Measurements from ENCODE around the gene PRDX2.

PRDX2 gene

DNA sequence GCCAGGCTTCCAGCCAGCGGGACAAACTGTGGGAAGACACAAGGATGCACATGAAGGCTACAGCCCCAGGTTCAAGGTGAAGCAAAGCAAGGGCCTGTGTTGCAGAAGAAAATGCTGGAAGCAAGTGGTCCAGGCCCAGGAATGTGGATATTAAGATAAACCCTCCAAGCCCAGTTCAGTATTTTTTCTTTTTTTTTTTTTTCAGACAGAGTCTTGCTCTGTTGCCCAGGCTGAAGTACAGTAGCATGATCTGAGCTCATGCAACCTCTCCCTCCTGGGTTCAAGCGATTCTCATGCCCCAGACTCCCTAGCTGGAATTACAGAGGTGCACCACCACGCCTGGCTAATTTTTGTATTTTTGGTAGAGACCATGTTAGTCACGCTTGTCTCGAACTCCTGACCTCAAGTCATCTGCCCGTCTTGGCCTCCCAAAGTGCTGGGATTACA lies 4.4 kb downstream of the PRDX2 start:
- Histone ChIP-seq H3K4me3 (ENCODE audit: low read depth, low read length) (no peak overlapping the region), H3K9ac (ENCODE audit: low read depth, low read length) (no peak overlapping the region), H3K36me3 (ENCODE audit: control insufficient read depth, insufficient read depth, low read length) (peaks cover 19% of the 10 kb centered on the region), H3K27ac (ENCODE audit: low read depth, low read length) (no peak overlapping the region), H3K4me1 (ENCODE audit: control insufficient read depth, insufficient read depth, low read length) (peaks cover 21% of the 10 kb centered on the region), H3K27me3 (ENCODE audit: control insufficient read depth, insufficient read depth, low read length) (peaks cover 13% of the 10 kb centered on the region), H3K9me3 (ENCODE audit: control insufficient read depth, insufficient read depth, low read length) (no peaks in the 10 kb centered on the region)

- Histone ChIP-seq H3K27ac (ENCODE audit: low read depth, low read length) (no peak overlapping the region), H3K4me1 (ENCODE audit: control insufficient read depth, insufficient read depth, low read length) (peaks cover 21% of the 10 kb centered on the region), H3K9ac (ENCODE audit: low read depth, low read length) (no peak overlapping the region), H3K27me3 (ENCODE audit: control insufficient read depth, insufficient read depth, low read length) (peaks cover 20% of the 10 kb centered on the region), H3K4me3 (ENCODE audit: low read depth, low read length) (no peak overlapping the region), H3K9me3 (ENCODE audit: control insufficient read depth, insufficient read depth, low read length) (no peaks in the 10 kb centered on the region), H3K36me3 (ENCODE audit: control insufficient read depth, insufficient read depth, low read length) (peaks cover 19% of the 10 kb centered on the region)
These were observed 5.2 kb downstream of the PRDX2 start for GRCh38 chr19:12796146-12797071.

- peaks cover 13% of the 10 kb centered on the region for H3K36me3 ChIP-seq (ENCODE audit: control insufficient read depth, insufficient read depth, low read length)
- no peaks in the 10 kb centered on the region for H3K9me3 ChIP-seq (ENCODE audit: control insufficient read depth, insufficient read depth, low read length)
- H3K9ac ChIP-seq (ENCODE audit: low read depth, low read length) = no peak overlapping the region
- H3K27me3 ChIP-seq (ENCODE audit: control insufficient read depth, insufficient read depth, low read length) = peaks cover 31% of the 10 kb centered on the region
- no peak overlapping the region for H3K4me3 ChIP-seq (ENCODE audit: low read depth, low read length)
- no peak overlapping the region for H3K27ac ChIP-seq (ENCODE audit: low read depth, low read length)
- peaks cover 24% of the 10 kb centered on the region for H3K4me1 ChIP-seq (ENCODE audit: control insufficient read depth, insufficient read depth, low read length)
These were observed 6.6 kb downstream of the PRDX2 start for GRCh38 chr19:12794971-12795381.

DNA sequence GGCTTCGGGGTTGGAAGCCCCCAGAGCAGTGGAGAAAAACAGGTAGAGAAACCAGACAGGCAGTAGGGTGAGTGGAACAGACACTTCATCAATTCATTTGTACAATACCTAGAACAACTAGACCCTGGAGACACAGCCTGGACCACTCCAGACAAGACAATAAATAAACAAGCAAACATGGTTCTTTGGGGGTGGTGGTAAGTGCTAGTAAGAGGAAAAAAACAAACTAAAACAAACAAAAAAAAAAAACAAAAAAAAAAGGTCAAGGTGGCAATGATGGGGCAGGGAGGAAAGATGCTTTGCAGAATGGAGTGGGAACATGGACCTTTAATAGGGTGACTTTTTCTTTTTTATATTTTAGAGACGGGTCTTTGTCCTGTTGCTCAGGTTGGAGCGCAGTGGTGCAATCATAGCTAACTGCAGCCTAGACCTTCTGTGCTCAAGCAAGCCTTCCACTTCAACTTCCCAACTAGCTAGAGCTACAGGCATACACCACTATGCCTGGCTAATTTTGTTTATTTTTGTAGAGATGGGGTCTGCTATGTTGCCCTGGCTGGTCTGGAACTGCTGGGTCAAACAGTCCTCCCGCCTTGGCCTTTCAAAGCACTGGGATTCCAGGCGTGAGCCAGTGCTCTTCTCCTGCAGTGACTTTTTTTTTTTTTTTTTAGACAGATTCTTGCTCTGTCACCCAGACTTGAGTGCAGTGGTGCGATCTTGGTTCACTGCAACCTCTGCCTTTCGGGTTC lies 7.2 kb downstream of the PRDX2 start:
- H3K4me3 ChIP-seq (ENCODE audit: low read depth, low read length) = peak overlapping the region; percentile 78
- H3K9ac ChIP-seq (ENCODE audit: low read depth, low read length) = peak overlapping the region; percentile 71
- peaks cover 7% of the 10 kb centered on the region for H3K36me3 ChIP-seq (ENCODE audit: control insufficient read depth, insufficient read depth, low read length)
- H3K4me1 ChIP-seq (ENCODE audit: control insufficient read depth, insufficient read depth, low read length) = peaks cover 25% of the 10 kb centered on the region
- H3K27ac ChIP-seq (ENCODE audit: low read depth, low read length) = peak overlapping the region; percentile 93
- H3K27me3 ChIP-seq (ENCODE audit: control insufficient read depth, insufficient read depth, low read length) = peaks cover 31% of the 10 kb centered on the region
- H3K9me3 ChIP-seq (ENCODE audit: control insufficient read depth, insufficient read depth, low read length) = no peaks in the 10 kb centered on the region

DNA sequence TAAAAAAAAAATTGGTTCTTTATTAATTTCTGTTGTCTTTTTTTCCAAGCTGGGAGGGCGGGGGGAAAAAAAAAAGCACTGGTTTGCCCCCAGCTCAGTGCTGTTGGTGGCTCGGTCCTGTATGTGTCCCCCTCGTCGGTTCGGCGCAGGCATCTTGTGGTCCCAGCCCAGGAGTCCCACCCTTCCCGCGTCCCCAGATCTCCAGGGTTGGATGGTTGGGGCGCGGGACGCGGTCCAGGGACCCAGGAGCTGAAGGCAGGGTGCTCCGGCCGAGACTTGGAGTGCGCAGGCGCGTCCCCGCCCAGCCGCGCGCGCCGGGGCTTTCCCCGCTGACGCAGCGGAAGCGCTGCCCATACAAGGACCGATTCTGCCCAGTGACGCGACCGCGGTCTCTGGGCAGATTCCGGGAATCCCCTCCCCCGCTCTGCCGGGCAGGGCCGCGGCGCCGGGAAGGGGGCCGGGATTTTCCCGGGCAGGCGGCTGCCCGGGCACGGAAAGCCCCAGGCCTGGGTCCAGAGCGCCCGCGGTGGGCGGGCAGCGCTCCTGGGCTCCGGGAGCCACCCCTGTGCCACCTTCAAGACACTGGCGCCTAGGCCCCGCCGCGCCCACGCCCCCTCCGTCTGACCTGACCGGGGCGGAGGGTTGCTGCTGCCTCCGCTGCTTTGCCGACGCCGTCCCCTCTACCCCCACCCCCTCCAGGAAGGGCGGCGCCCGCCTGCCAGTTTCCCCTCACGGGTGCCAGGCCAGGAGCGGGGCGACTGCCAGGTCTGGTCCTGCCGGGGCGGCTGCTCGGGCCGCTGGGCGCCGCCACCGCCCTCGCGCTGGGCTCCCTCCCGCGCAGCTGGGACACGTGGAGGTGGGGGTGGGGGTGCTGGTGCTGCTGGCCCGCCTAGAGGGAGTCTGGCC lies 8.1 kb downstream of the PRDX2 start:
- Histone ChIP-seq H3K36me3 (ENCODE audit: control insufficient read depth, insufficient read depth, low read length) (peaks cover under 1% of the 10 kb centered on the region; the same call in 1 of the 2 replicates), H3K4me3 (ENCODE audit: low read depth, low read length) (peak overlapping the region; percentile 78), H3K27ac (ENCODE audit: low read depth, low read length) (peak overlapping the region; percentile 93), H3K4me1 (ENCODE audit: control insufficient read depth, insufficient read depth, low read length) (peaks cover 33% of the 10 kb centered on the region), H3K27me3 (ENCODE audit: control insufficient read depth, insufficient read depth, low read length) (peaks cover 31% of the 10 kb centered on the region), H3K9ac (ENCODE audit: low read depth, low read length) (peak overlapping the region; percentile 71), H3K9me3 (ENCODE audit: control insufficient read depth, insufficient read depth, low read length) (no peaks in the 10 kb centered on the region)

DNA sequence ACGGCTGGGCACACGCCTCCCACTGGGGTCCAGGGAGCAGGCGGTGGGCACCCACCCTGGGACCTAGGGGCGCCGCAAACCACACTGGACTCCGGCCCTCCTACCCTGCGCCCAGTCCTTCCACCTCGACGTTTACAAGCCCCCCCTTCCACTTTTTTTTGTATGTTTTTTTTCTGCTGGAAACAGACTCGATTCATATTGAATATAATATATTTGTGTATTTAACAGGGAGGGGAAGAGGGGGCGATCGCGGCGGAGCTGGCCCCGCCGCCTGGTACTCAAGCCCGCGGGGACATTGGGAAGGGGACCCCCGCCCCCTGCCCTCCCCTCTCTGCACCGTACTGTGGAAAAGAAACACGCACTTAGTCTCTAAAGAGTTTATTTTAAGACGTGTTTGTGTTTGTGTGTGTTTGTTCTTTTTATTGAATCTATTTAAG lies 8.7 kb downstream of the PRDX2 start:
- Histone ChIP-seq H3K27ac (ENCODE audit: low read depth, low read length) (peak overlapping the region; percentile 93), H3K4me3 (ENCODE audit: low read depth, low read length) (peak overlapping the region; percentile 78), H3K4me1 (ENCODE audit: control insufficient read depth, insufficient read depth, low read length) (peaks cover 39% of the 10 kb centered on the region), H3K36me3 (ENCODE audit: control insufficient read depth, insufficient read depth, low read length) (no peaks in the 10 kb centered on the region; the same call in 1 of the 2 replicates), H3K9ac (ENCODE audit: low read depth, low read length) (peak overlapping the region; percentile 15; the same call in 1 of the 2 replicates), H3K9me3 (ENCODE audit: control insufficient read depth, insufficient read depth, low read length) (no peaks in the 10 kb centered on the region), H3K27me3 (ENCODE audit: control insufficient read depth, insufficient read depth, low read length) (peaks cover 31% of the 10 kb centered on the region)

GRCh38 chr19:12792051-12792852 lies 9.3 kb downstream of the PRDX2 start:
- Histone ChIP-seq H3K4me1 (ENCODE audit: control insufficient read depth, insufficient read depth, low read length) (peaks cover 39% of the 10 kb centered on the region), H3K27ac (ENCODE audit: low read depth, low read length) (peak overlapping the region; percentile 50)

GRCh38 chr19:12791345-12792050 lies 10.1 kb downstream of the PRDX2 start, which contains the start of gene JUNB:
TSS of gene JUNB (plus strand) at chr19:12791486. CDS start at chr19:12791772, 286 bp downstream.
- H3K27ac ChIP-seq (ENCODE audit: low read depth, low read length) = peak within 1 kb of the TSS; percentile 72
- peak within 1 kb of the TSS; percentile 78 for H3K4me3 ChIP-seq (ENCODE audit: low read depth, low read length)
- H3K9me3 ChIP-seq (ENCODE audit: control insufficient read depth, insufficient read depth, low read length) = no peaks in the 10 kb centered on the region
- no peaks in the 10 kb centered on the region for H3K36me3 ChIP-seq (ENCODE audit: control insufficient read depth, insufficient read depth, low read length)
- peak within 1 kb of the TSS; percentile 55 for H3K9ac ChIP-seq (ENCODE audit: low read depth, low read length)
- peaks cover 39% of the 10 kb centered on the region for H3K4me1 ChIP-seq (ENCODE audit: control insufficient read depth, insufficient read depth, low read length)
- H3K27me3 ChIP-seq (ENCODE audit: control insufficient read depth, insufficient read depth, low read length) = peaks cover 31% of the 10 kb centered on the region

More at GRCh38 chr19:12792051-12792852, 9.3 kb downstream of the PRDX2 start:
- Histone ChIP-seq H3K9me3 (ENCODE audit: control insufficient read depth, insufficient read depth, low read length) (no peaks in the 10 kb centered on the region), H3K36me3 (ENCODE audit: control insufficient read depth, insufficient read depth, low read length) (no peaks in the 10 kb centered on the region; the same call in 1 of the 2 replicates), H3K27me3 (ENCODE audit: control insufficient read depth, insufficient read depth, low read length) (peaks cover 31% of the 10 kb centered on the region), H3K9ac (ENCODE audit: low read depth, low read length) (peak overlapping the region; percentile 15), H3K4me3 (ENCODE audit: low read depth, low read length) (peak overlapping the region; percentile 78)

- Histone ChIP-seq H3K4me1 (ENCODE audit: control insufficient read depth, insufficient read depth, low read length) (peaks cover 33% of the 10 kb centered on the region), H3K9ac (ENCODE audit: low read depth, low read length) (no peak overlapping the region), H3K36me3 (ENCODE audit: control insufficient read depth, insufficient read depth, low read length) (no peaks in the 10 kb centered on the region), H3K4me3 (ENCODE audit: low read depth, low read length) (peak overlapping the region; percentile 78), H3K27me3 (ENCODE audit: control insufficient read depth, insufficient read depth, low read length) (peaks cover 31% of the 10 kb centered on the region), H3K9me3 (ENCODE audit: control insufficient read depth, insufficient read depth, low read length) (no peaks in the 10 kb centered on the region), H3K27ac (ENCODE audit: low read depth, low read length) (peak overlapping the region; percentile 72)
These were observed 10.8 kb downstream of the PRDX2 start for GRCh38 chr19:12790628-12791344.

All from HUES48 (cell line).